Lower lobe of right lung (tissue), 2 donors: ENCODE measurements around the gene FBN2. TPM values are rescaled to one million over a fixed set of nuclear protein-coding genes. Genes with fewer than 3 reads are reported as not detected.

ENCODE experiments used
- ATAC-seq, 2 donors: fragments of 200-7000 bp; cut with Tn5 transposase; one replicate each; pipeline ENCODE4 v1.9.1; 2020 to 2022; ENCODE audit warnings: mild to moderate bottlenecking in 2 of 2, moderate library complexity in 2 of 2
- DNase-seq: peaks from one replicate; pipeline ENCODE4 v3.0.0-alpha.2; 2020
- H3K27ac ChIP-seq: fragments of 200-600 bp; one replicate; pipeline ENCODE4 v1.8.0; 2022
- H3K27me3 ChIP-seq: fragments of 200-600 bp; one replicate; pipeline ENCODE4 v1.8.0; 2022; ENCODE audit warnings: low read depth
- H3K36me3 ChIP-seq: fragments of 200-600 bp; one replicate; pipeline ENCODE4 v1.8.0; 2022; ENCODE audit warnings: mild to moderate bottlenecking
- H3K4me1 ChIP-seq: fragments of 200-600 bp; one replicate; pipeline ENCODE4 v1.8.0; 2022
- H3K4me3 ChIP-seq: fragments of 200-600 bp; one replicate; pipeline ENCODE4 v1.8.0; 2022; ENCODE audit warnings: mild to moderate bottlenecking
- H3K9me3 ChIP-seq: fragments of 200-600 bp; one replicate; pipeline ENCODE4 v1.8.0; 2022
- CTCF ChIP-seq: fragments of 200-600 bp; IDR thresholded peaks from one replicate; pipeline ENCODE4 v1.8.0; 2022; ENCODE audit warnings: antibody characterized with exemption, mild to moderate bottlenecking
- intact Hi-C: fragments of 100-400 bp; cut with DNase I; formaldehyde crosslinking; loops from one replicate; pipeline ENCODE4 v1.11.0; 2022
- total RNA-seq: library from RNA; stranded (reverse); fragmentation: NEBNext Ultra II Directional; extraction: Animal tissue kit (Norgen Biotek cat#: 25700); gene quantifications from one replicate; pipeline ENCODE4 v1.2.1, GENCODE V29; 2021
- donor health status: DM: no; HTN: yes; CAD: no; lungs with severe emphysema.

The FBN2 gene
- total RNA-seq, 1 donor from 2014 or later, result 0.83 TPM

DNA sequence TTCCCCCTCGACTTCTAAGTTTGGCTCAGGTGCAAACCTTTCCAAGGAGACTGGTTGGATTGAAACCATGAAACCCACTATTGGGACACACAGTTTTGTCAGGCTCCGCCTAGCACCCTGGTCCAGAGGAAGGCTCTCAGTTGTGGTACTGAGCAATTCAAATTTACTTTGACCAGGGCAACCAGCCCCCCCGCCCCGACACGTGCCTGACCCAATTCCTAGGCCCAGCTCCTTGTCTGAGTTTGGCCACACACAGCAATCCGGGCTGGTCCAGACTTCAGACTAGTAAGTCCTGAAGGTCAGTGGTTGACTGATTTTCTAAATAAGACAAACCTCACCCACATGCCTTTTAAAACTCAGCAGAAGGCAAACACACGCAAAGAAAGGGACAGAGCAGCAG lies 321.8 kb downstream of the FBN2 start:
- Histone ChIP-seq H3K36me3 (no peaks in the 10 kb centered on the region), H3K27ac (no peak overlapping the region), H3K4me3 (no peak overlapping the region), H3K27me3 (no peaks in the 10 kb centered on the region), H3K9me3 (no peaks in the 10 kb centered on the region), H3K4me1 (no peaks in the 10 kb centered on the region)
- DNase-seq (no peak), ATAC-seq (no peak)
- no peak for TF ChIP-seq CTCF
- intact Hi-C loops, result no loop called here

DNA sequence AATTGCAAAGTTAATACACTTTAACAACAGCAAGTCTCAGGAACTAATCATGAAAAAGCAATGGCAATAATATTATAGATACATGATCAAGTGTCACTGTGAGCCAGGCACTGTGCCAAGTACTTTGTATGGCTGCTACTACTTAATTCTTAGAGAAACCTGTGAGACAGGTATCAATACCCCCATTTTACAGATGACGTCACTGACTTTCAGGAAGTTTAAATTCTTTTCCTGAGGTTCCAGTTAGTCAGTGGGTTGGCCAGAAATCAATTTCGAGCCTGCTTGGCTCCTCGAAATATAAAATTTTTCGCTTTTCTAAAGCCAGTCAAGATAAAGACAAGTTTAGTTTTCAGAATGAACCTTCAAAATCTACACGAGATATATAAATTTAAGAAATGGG lies 324.2 kb downstream of the FBN2 start:
- H3K9me3 ChIP-seq, result no peaks in the 10 kb centered on the region
- ATAC-seq (no peak), DNase-seq (no peak)
- no peaks in the 10 kb centered on the region for H3K27me3 ChIP-seq
- H3K36me3 ChIP-seq, result no peaks in the 10 kb centered on the region
- no peak for TF ChIP-seq CTCF
- no peaks in the 10 kb centered on the region for H3K4me1 ChIP-seq
- no peak overlapping the region for H3K4me3 ChIP-seq
- intact Hi-C loops, result loop anchor here (5.0 kb wide), 1 partner anchor 283 kb away; no protein-coding TSS in a partner anchor
- no peak overlapping the region for H3K27ac ChIP-seq

DNA sequence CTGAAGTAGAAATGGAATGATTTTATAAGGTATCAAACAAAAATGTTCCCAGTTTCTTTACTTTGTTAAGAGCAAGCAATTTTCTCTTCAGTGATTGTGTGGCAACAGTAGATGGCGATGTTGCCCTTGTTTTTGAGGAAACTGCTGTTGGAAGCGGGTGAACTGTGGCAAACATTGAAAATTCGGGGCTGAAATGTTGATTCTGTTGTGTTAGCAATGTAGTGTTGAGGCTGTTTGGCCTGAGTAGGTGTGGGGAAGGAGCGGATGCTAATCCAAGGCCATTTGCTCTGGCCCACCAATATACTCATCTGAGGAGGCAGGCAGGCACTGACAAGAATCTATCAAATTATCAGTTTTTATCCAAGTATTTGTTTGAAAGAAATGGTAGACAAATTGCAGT lies 324.7 kb downstream of the FBN2 start:
- Histone ChIP-seq H3K4me3 (no peak overlapping the region), H3K27me3 (no peaks in the 10 kb centered on the region), H3K9me3 (no peaks in the 10 kb centered on the region), H3K36me3 (no peaks in the 10 kb centered on the region), H3K27ac (no peak overlapping the region), H3K4me1 (no peaks in the 10 kb centered on the region)
- intact Hi-C loops, result loop anchor here (5.0 kb wide), 1 partner anchor 284 kb away; no protein-coding TSS in a partner anchor
- peak; percentile 69 for TF ChIP-seq CTCF
- no peak for DNase-seq
- ATAC-seq, result peak in 1 of 2 donors; percentile 56

DNA sequence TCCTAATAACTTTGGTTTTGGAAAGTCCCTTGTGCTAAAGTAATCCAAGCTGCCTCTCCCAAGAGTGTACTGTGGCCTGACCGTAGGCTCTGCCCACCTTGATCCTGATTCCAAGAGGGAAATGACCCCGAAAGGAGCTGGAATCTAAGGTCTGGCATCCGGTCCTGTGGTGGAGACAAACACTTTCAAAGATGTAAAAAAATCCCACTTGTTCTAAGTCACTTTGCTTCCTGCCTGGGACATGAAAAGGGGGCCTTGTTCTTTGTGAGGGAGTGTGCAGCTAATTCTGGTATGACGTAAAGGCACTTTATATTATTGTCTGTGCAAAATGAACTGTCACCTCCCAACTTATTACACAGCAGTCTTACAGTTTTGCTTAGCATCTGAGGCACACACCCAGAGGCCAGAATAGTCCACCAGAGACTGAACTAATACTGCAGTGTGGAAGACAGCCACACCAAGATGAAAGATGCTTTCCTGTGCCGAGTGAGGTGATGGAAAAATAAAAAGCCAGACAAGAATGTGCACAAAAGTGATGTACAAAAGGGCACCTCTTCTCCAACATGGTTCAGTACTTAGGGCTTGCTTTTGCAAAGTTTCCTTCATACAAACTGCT lies 325.7 kb downstream of the FBN2 start:
- H3K27ac ChIP-seq, result no peak overlapping the region
- no peaks in the 10 kb centered on the region for H3K9me3 ChIP-seq
- no peak overlapping the region for H3K4me3 ChIP-seq
- no peaks in the 10 kb centered on the region for H3K4me1 ChIP-seq
- intact Hi-C loops, result loop anchor here (5.0 kb wide), 1 partner anchor 285 kb away; no protein-coding TSS in a partner anchor
- H3K36me3 ChIP-seq, result no peaks in the 10 kb centered on the region
- H3K27me3 ChIP-seq, result no peaks in the 10 kb centered on the region
- ATAC-seq, result no peak
- TF ChIP-seq CTCF, result no peak
- DNase-seq, result no peak

- no peak overlapping the region for H3K4me3 ChIP-seq
- DNase-seq, result no peak
- no peak for TF ChIP-seq CTCF
- no peaks in the 10 kb centered on the region for H3K36me3 ChIP-seq
- no peaks in the 10 kb centered on the region for H3K9me3 ChIP-seq
- H3K27ac ChIP-seq, result no peak overlapping the region
- no peaks in the 10 kb centered on the region for H3K27me3 ChIP-seq
- intact Hi-C loops, result no loop called here
- no peaks in the 10 kb centered on the region for H3K4me1 ChIP-seq
- ATAC-seq, result no peak
These were observed 329.6 kb downstream of the FBN2 start for GRCh38 chr5:128208436-128208835.
